Heart right ventricle (tissue), 16 donors: ENCODE results near the gene KBTBD4. TPM values are rescaled to one million over a fixed set of nuclear protein-coding genes. Genes with fewer than 3 reads are reported as not detected.
"Not testable (repeated sequence)": the region's sequence is repeated elsewhere in the genome, so short reads cannot be mapped to it uniquely, and the experiment has no call there.

Experiments
- ATAC-seq, 8 donors: fragments of 200-7000 bp; cut with Tn5 transposase; one replicate each; pipeline ENCODE4 v1.9.1; 2020; ENCODE audit warnings: mild to moderate bottlenecking in 8 of 8, moderate library complexity in 8 of 8, moderate number of reproducible peaks in 1 of 8
- DNase-seq, 2 donors: peaks; one replicate each; pipeline ENCODE4 v3.0.0-alpha.2; 2020
- H3K27ac ChIP-seq, 10 donors: fragments of 200-600 bp; sonication (generic) in 2 of 10; one replicate each; pipeline versions ENCODE4 v1.5.0 to v1.8.0; 2020 to 2022; ENCODE audit warnings: mild to moderate bottlenecking in 3 of 10
- H3K27me3 ChIP-seq, 7 donors: fragments of 200-600 bp; one replicate each; pipeline ENCODE4 v1.8.0; 2021 to 2022; ENCODE audit warnings: mild to moderate bottlenecking in 2 of 7
- H3K36me3 ChIP-seq, 9 donors: fragments of 200-600 bp; sonication (generic) in 1 of 9; one replicate each; pipeline versions ENCODE4 v1.5.0 to v1.8.0; 2020 to 2022; ENCODE audit warnings: mild to moderate bottlenecking in 2 of 9
- H3K4me1 ChIP-seq, 9 donors: fragments of 200-600 bp; sonication (generic) in 1 of 9; one replicate each; pipeline versions ENCODE4 v1.5.0 to v1.8.0; 2020 to 2022; ENCODE audit warnings: mild to moderate bottlenecking in 4 of 9
- H3K4me3 ChIP-seq, 10 donors: fragments of 200-600 bp; sonication (generic) in 2 of 10; one replicate each; pipeline versions ENCODE4 v1.5.0 to v1.8.0; 2020 to 2022; ENCODE audit warnings: mild to moderate bottlenecking in 7 of 10, moderate library complexity in 2 of 10
- H3K9me3 ChIP-seq, 11 donors: fragments of 200-600 bp in 10 of 11; sonication (generic) in 2 of 11; one replicate each; pipeline versions ENCODE4 v1.5.0 to v1.8.0; 2013 to 2022; ENCODE audit warnings: mild to moderate bottlenecking in 2 of 11, control low read depth in 1 of 11, moderate library complexity in 1 of 11
- CTCF ChIP-seq, 9 donors: fragments of 200-600 bp; sonication (generic) in 2 of 9; IDR thresholded peaks; one replicate each; pipeline versions ENCODE4 v1.5.0 to v1.8.0; 2021 to 2022; ENCODE audit warnings: antibody characterized with exemption in 9 of 9, mild to moderate bottlenecking in 5 of 9, moderate library complexity in 1 of 9
- WGBS, 2 donors: extraction: QIAGEN DNeasy Blood & Tissue Kit; methylation state at CpG; one replicate each; pipeline ENCODE4 v1.1.7; 2013; ENCODE audit warnings: inconsistent platforms in 1 of 2; 5-methylcytosine and 5-hydroxymethylcytosine counted together
- intact Hi-C, 10 donors: fragments of 100-400 bp; cut with DNase I; formaldehyde crosslinking; loops; one replicate each; pipeline versions ENCODE4 v1.11.1 to v1.14.2; 2022
- polyA plus RNA-seq, 2 donors: library from polyadenylated mRNA; stranded (reverse); fragments of 200-250 nt; gene quantifications; one replicate each; pipeline ENCODE4 v1.2.3, GENCODE V29; 2013
- total RNA-seq, 10 donors: library from RNA; stranded (reverse); fragmentation: NEBNext Ultra II Directional in 3 of 10; extraction: Animal tissue kit (Norgen Biotek cat#: 25700) in 3 of 10; gene quantifications; one replicate each; pipeline versions ENCODE4 v1.2.1 to v1.2.4, GENCODE V29; 2021 to 2023
- donor health status: Arrhythmogenic right ventricular cardiomyopathy.
- donor health status: ischemic (EF 13 %, LVEDD 7.1; RV severe dilation, severe dysfunction).
- donor health status: healthy with polysubstance abuse.
- donor health status: DM: no; HTN: yes; CAD: no.
- donor health status: DM: no; HTN: no; CAD: no.
- donor health status: ischemic (EF 25% LVEDD 6.9; RV normal size, moderate dysfunction).
- donor health status: ischemic (EF 25% LVEDD 5.7; RV mildly dilated, moderate dysfunction).
- donor health status: healthy.
- donor health status: DM: yes; HTN: yes; CAD: no.
- donor health status: Ischemic cardiomyopathy.
- donor health status: ischemic (EF 35%, LVEDD 5.7; RV mildly dilated, moderate dysfunction).
- donor health status: nonischemic (EF 11% LVEDD 7.7; RV severe dilation, severe dysfunction).
- donor health status: DM: yes; HTN: yes; CAD: no.
- donor health status: PGD.
- donor health status: ischemic (EF 29% LVEDD 5.4; RV normal size, mild dysfunction).
- donor health status: nonischemic (EF 23%, LVEDD 6.1; RV moderate dilation, normal function).

Gene KBTBD4
- total and polyA plus RNA-seq, 12 donors, result 3.1 to 21.0 (median 16.0) TPM

DNA sequence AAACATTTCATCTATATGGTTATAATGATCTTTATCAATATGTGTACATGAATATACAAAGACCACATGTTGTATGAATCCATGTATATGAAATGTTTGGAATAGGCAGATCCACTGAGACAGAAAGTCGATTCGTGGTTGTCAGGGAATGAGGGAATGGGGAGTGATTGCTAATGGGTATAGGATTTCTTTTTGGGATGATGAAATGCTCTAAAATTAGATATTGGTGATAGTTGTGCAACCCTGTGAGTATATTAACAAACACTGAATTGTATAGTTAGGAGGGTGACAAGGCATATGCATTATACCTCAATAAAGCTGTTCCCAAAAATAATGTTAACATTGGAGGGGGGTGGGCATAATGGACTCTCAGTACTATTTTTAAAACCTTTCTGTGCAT lies 18.3 kb downstream of the KBTBD4 start:
- no peaks in the 10 kb centered on the region for H3K9me3 ChIP-seq
- DNase-seq (no peak), ATAC-seq (no peak)
- no peaks in the 10 kb centered on the region for H3K27me3 ChIP-seq
- no peak overlapping the region for H3K27ac ChIP-seq
- no peak for TF ChIP-seq CTCF (IDR thresholded peaks at IDR 0.05)
- WGBS, 2 donors, result 91 to 92% methylated on average over 2 of the region's 2 CpGs
- no peaks in the 10 kb centered on the region for H3K36me3 ChIP-seq
- H3K4me1 ChIP-seq, result peaks cover 5 to 10% (median 8%) of the 10 kb centered on the region in 9 donors
- intact Hi-C loops, result no loop called here
- H3K4me3 ChIP-seq, result no peak overlapping the region

DNA sequence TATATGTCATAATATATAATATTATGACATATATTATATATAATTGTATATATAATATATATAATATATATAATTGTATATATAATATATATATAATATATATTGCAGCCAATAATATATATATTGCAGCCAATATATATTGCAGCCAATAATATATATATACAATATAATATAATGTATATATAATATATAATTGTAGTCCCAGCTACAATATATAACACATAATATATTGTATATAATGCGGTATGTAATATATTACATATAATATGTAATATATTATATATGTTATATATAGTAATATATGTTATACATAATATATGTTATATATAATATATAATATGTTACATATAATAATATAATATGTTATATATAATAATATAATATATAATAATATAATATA lies 20.1 kb downstream of the KBTBD4 start:
- no peak for ATAC-seq
- WGBS, 2 donors, result 97 to 98% methylated on average over 1 of the region's 1 CpG
- Histone ChIP-seq H3K36me3 (no peaks in the 10 kb centered on the region), H3K9me3 (no peaks in the 10 kb centered on the region), H3K4me1 (peaks cover 0 to 3% (median 0%) of the 10 kb centered on the region in 9 donors), H3K4me3 (no peak overlapping the region), H3K27ac (no peak overlapping the region), H3K27me3 (no peaks in the 10 kb centered on the region)
- DNase-seq, result no peak
- no peak for TF ChIP-seq CTCF (IDR thresholded peaks at IDR 0.05)
- intact Hi-C loops, result loop anchor here in 2 of 10 donors (10.0 kb wide), 1 partner anchor 64 kb away; no protein-coding TSS in a partner anchor

- WGBS, 2 donors, result 97 to 99% methylated on average over 12 of the region's 12 CpGs
- intact Hi-C loops, result loop anchor here in 2 of 10 donors (10.0 kb wide), 1 partner anchor 62 kb away; no protein-coding TSS in a partner anchor
- peaks cover 0 to 11% (median 8%) of the 10 kb centered on the region in 9 donors for H3K4me1 ChIP-seq
- H3K27me3 ChIP-seq, DNase-seq, H3K4me3 ChIP-seq, H3K36me3 ChIP-seq, H3K9me3 ChIP-seq, H3K27ac ChIP-seq, ATAC-seq: not testable (repeated sequence)
Measured at GRCh38 chr11:47557004-47557403, 21.8 kb downstream of the KBTBD4 start.

DNA sequence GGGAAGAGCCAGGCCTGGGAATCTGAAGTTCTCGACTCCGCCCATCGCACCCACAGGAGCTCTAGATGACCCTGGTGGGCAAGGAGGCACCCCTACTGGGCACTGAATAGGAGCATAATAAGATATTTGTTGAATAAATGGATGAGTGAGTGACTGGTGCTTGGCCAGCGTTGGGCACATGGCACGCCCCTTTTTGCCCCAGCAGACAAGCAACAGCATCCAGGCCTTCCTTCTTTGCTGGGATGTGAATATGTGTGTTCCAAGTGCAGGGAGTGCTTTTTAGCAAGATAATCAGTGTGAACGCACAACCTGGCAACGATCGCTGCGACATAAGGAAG lies 25.4 kb downstream of the KBTBD4 start:
- intact Hi-C loops, result loop anchor here in 5 of 10 donors (5.0 to 10.0 kb wide), 3 partner anchors 36 to 86 kb away; no protein-coding TSS in a partner anchor
- 12% methylated on average over 9 of the region's 9 CpGs for WGBS, 2 donors
- Histone ChIP-seq H3K4me3 (peak overlapping the region; percentile 15 to 99 (median 94)), H3K9me3 (no peaks in the 10 kb centered on the region), H3K36me3 (peaks cover 0 to 5% (median 0%) of the 10 kb centered on the region in 9 donors), H3K27me3 (no peaks in the 10 kb centered on the region), H3K4me1 (peaks cover 4 to 44% (median 37%) of the 10 kb centered on the region in 9 donors), H3K27ac (peak overlapping the region; percentile 82 to 97 (median 94))
- DNase-seq (no peak), ATAC-seq (peak in 1 of 8 donors; percentile 31)
- peak in 5 of 9 donors; percentile 3 to 29 (median 13) for TF ChIP-seq CTCF (IDR thresholded peaks at IDR 0.05)
